Measurements from ENCODE around the gene ZNF423. TPM values are rescaled to one million over a fixed set of nuclear protein-coding genes. Genes with fewer than 3 reads are reported as not detected.

ZNF423 gene
- polyA plus RNA-seq, 1 donor from 2014 or later: 4.5 TPM

GRCh38 chr16:49857423-49858181 lies 1.7 kb upstream of the ZNF423 start:
- Histone ChIP-seq H3K79me2 (replicated peaks; ENCODE audit: insufficient read depth, low read length) (peaks cover 25% of the 10 kb centered on the region), H3K4me2 (ENCODE audit: low read length) (no peak overlapping the region), H4K20me1 (ENCODE audit: insufficient read depth) (no peaks in the 10 kb centered on the region), H3F3A (ENCODE audit: insufficient read depth, low read length, poor library complexity, severe bottlenecking) (no peaks in the 10 kb centered on the region), H3K9me2 (ENCODE audit: insufficient read depth, low read length) (no peaks in the 10 kb centered on the region), H2AFZ (ENCODE audit: low read depth, low read length) (no peak overlapping the region), H3K9me3 (ENCODE audit: low read length) (no peaks in the 10 kb centered on the region), H3K27me3 (ENCODE audit: insufficient read depth, low read depth, low read length) (peaks cover 28% of the 10 kb centered on the region), H3K4me3 (ENCODE audit: low read length) (peak overlapping the region; percentile 73), H3K27ac (ENCODE audit: low read length) (no peak overlapping the region), H3K9ac (ENCODE audit: low read length) (peak overlapping the region; percentile 68), H3K36me3 (ENCODE audit: insufficient read depth, low read length) (no peaks in the 10 kb centered on the region)
- TF ChIP-seq SMC3 (conservative IDR thresholded peaks at IDR 0.05; ENCODE audit: poor library complexity) (no peak), CTCF (IDR thresholded peaks at IDR 0.05; ENCODE audit: poor library complexity, severe bottlenecking) (peak; percentile 58)

- Histone ChIP-seq H3F3A (ENCODE audit: insufficient read depth, low read length, poor library complexity, severe bottlenecking) (peaks cover under 1% of the 10 kb centered on the region), H3K27ac (ENCODE audit: low read length) (no peak overlapping the region), H3K9me3 (ENCODE audit: low read length) (no peaks in the 10 kb centered on the region), H4K20me1 (ENCODE audit: insufficient read depth) (no peaks in the 10 kb centered on the region), H3K4me2 (ENCODE audit: low read length) (peak overlapping the region; percentile 91), H3K9ac (ENCODE audit: low read length) (peak overlapping the region; percentile 68), H3K36me3 (ENCODE audit: insufficient read depth, low read length) (no peaks in the 10 kb centered on the region), H2AFZ (ENCODE audit: low read depth, low read length) (no peak overlapping the region), H3K9me2 (ENCODE audit: insufficient read depth, low read length) (no peaks in the 10 kb centered on the region), H3K79me2 (replicated peaks; ENCODE audit: insufficient read depth, low read length) (peaks cover 33% of the 10 kb centered on the region), H3K4me3 (ENCODE audit: low read length) (peak overlapping the region; percentile 73), H3K27me3 (ENCODE audit: insufficient read depth, low read depth, low read length) (peaks cover 28% of the 10 kb centered on the region)
- peak; percentile 68 for TF ChIP-seq POLR2AphosphoS5 (IDR thresholded peaks at IDR 0.05)
- no peak for TF ChIP-seq EZH2 (IDR thresholded peaks at IDR 0.05; ENCODE audit: borderline replicate concordance, insufficient read depth, low read length, poor library complexity, severe bottlenecking)
- peak; percentile 84 for TF ChIP-seq RAD21 (conservative IDR thresholded peaks at IDR 0.05)
- TF ChIP-seq SMC3 (conservative IDR thresholded peaks at IDR 0.05; ENCODE audit: poor library complexity): peak; percentile 80
- peak; percentile 61 for TF ChIP-seq TAF1 (IDR thresholded peaks at IDR 0.05; ENCODE audit: low read depth)
- TF ChIP-seq EP300 (conservative IDR thresholded peaks at IDR 0.05; ENCODE audit: poor library complexity, severe bottlenecking): peak; percentile 37
- TF ChIP-seq MXI1 (conservative IDR thresholded peaks at IDR 0.05; ENCODE audit: poor library complexity, severe bottlenecking): peak; percentile 26
- no peak for TF ChIP-seq REST (IDR thresholded peaks at IDR 0.05; ENCODE audit: borderline replicate concordance)
- peak; percentile 75 for TF ChIP-seq CTCF (IDR thresholded peaks at IDR 0.05; ENCODE audit: poor library complexity, severe bottlenecking)
Measured at GRCh38 chr16:49856672-49857330, 889 bp upstream of the ZNF423 start.
